Measurements from ENCODE around the gene MIPOL1. TPM values are rescaled to one million over a fixed set of nuclear protein-coding genes. Genes with fewer than 3 reads are reported as not detected.
"Not testable (repeated sequence)": the region's sequence is repeated elsewhere in the genome, so short reads cannot be mapped to it uniquely, and the experiment has no call there.

MIPOL1 gene
- total RNA-seq, 4 donors from 2014 or later: 4.8 to 21.5 (median 11.8) TPM

GRCh38 chr14:37284760-37285159 is 87.0 kb downstream of the MIPOL1 start:
- in situ Hi-C loops (cut with MboI; ENCODE audit: low pct_ligation_motif_present in 1 of 4, low pct_unique_long_range_greater_than_20kb in 1 of 4, low sequenced_read_pairs in 3 of 4): no loop called here
- H3K9me3 ChIP-seq: no peaks in the 10 kb centered on the region
- intact Hi-C loops (cut with DNase I; ENCODE audit: low total_unique reads): loop anchor here (5.0 kb wide), 1 partner anchor 1562 kb away; no protein-coding TSS in a partner anchor

GRCh38 chr14:37285220-37285619 is 87.5 kb downstream of the MIPOL1 start:
- 94 to 95% methylated on average over 4 to 5 of the region's 5 CpGs for whole genome bisulfite sequencing, 2 donors (ENCODE audit: low coverage in 1 of 2)
- no peaks in the 10 kb centered on the region for H3K36me3 ChIP-seq
- TF ChIP-seq POLR2A (IDR thresholded peaks at IDR 0.05): no peak
- TF ChIP-seq POLR2AphosphoS5 (IDR thresholded peaks at IDR 0.05): no peak
- TF ChIP-seq CTCF (IDR thresholded peaks at IDR 0.05): no peak
- TF ChIP-seq EP300 (IDR thresholded peaks at IDR 0.05; ENCODE audit: low read depth): no peak
- H3K4me3 ChIP-seq: no peak overlapping the region
- H3K27me3 ChIP-seq: no peaks in the 10 kb centered on the region
- intact Hi-C loops (cut with DNase I; ENCODE audit: low total_unique reads) (loop anchor here (5.0 kb wide), 1 partner anchor 1563 kb away; no protein-coding TSS in a partner anchor), in situ Hi-C loops (cut with MboI; ENCODE audit: low pct_ligation_motif_present in 1 of 4, low pct_unique_long_range_greater_than_20kb in 1 of 4, low sequenced_read_pairs in 3 of 4) (no loop called here)
- DNase-seq: no peak
- H3K27ac ChIP-seq: no peak overlapping the region
- no peaks in the 10 kb centered on the region for H3K4me1 ChIP-seq
- no peaks in the 10 kb centered on the region for H3K9me3 ChIP-seq

More at GRCh38 chr14:37284760-37285159, 87.0 kb downstream of the MIPOL1 start:
- Histone ChIP-seq H3K36me3 (no peaks in the 10 kb centered on the region), H3K27ac (no peak overlapping the region), H3K27me3 (no peaks in the 10 kb centered on the region), H3K4me1 (no peaks in the 10 kb centered on the region), H3K4me3 (no peak overlapping the region)
- no peak for DNase-seq
- no peak for TF ChIP-seq EP300 (IDR thresholded peaks at IDR 0.05; ENCODE audit: low read depth)
- TF ChIP-seq POLR2A (IDR thresholded peaks at IDR 0.05): no peak
- TF ChIP-seq CTCF (IDR thresholded peaks at IDR 0.05): no peak
- TF ChIP-seq POLR2AphosphoS5 (IDR thresholded peaks at IDR 0.05): no peak

- intact Hi-C loops (cut with DNase I; ENCODE audit: low total_unique reads): loop anchor here (5.0 kb wide), 1 partner anchor 1567 kb away; no protein-coding TSS in a partner anchor
- WGBS, 2 donors (ENCODE audit: low coverage in 1 of 2): 52 to 67% methylated on average over 1 to 2 of the region's 2 CpGs
- in situ Hi-C loops (cut with MboI; ENCODE audit: low pct_ligation_motif_present in 1 of 4, low pct_unique_long_range_greater_than_20kb in 1 of 4, low sequenced_read_pairs in 3 of 4): no loop called here
- Histone ChIP-seq H3K27ac (no peak overlapping the region), H3K36me3 (no peaks in the 10 kb centered on the region), H3K4me1 (no peaks in the 10 kb centered on the region), H3K27me3 (no peaks in the 10 kb centered on the region), H3K4me3 (no peak overlapping the region), H3K9me3 (no peaks in the 10 kb centered on the region)
- no peak for TF ChIP-seq POLR2AphosphoS5 (IDR thresholded peaks at IDR 0.05)
- TF ChIP-seq CTCF (IDR thresholded peaks at IDR 0.05): no peak
- DNase-seq: no peak
Measured at GRCh38 chr14:37289688-37290087, 92.0 kb downstream of the MIPOL1 start.

- in situ Hi-C loops (cut with MboI; ENCODE audit: low pct_ligation_motif_present in 1 of 4, low pct_unique_long_range_greater_than_20kb in 1 of 4, low sequenced_read_pairs in 3 of 4); DNase-seq: not testable (repeated sequence)
- WGBS, 2 donors (ENCODE audit: low coverage in 1 of 2): 87 to 100% methylated on average over 1 of the region's 1 CpG
Measured at GRCh38 chr14:37295262-37295661, 97.5 kb downstream of the MIPOL1 start.

GRCh38 chr14:37311252-37311651 is 113.5 kb downstream of the MIPOL1 start:
- Histone ChIP-seq H3K27ac (no peak overlapping the region), H3K27me3 (no peaks in the 10 kb centered on the region), H3K9me3 (no peaks in the 10 kb centered on the region), H3K4me3 (no peak overlapping the region), H3K4me1 (no peaks in the 10 kb centered on the region), H3K36me3 (no peaks in the 10 kb centered on the region)
- intact Hi-C loops (cut with DNase I; ENCODE audit: low total_unique reads): no loop called here
- 90 to 100% methylated on average over 1 of the region's 1 CpG for WGBS, 2 donors (ENCODE audit: low coverage in 1 of 2)
- no peak for DNase-seq
- in situ Hi-C loops (cut with MboI; ENCODE audit: low pct_ligation_motif_present in 1 of 4, low pct_unique_long_range_greater_than_20kb in 1 of 4, low sequenced_read_pairs in 3 of 4): no loop called here
- TF ChIP-seq POLR2A (IDR thresholded peaks at IDR 0.05): no peak
- no peak for TF ChIP-seq POLR2AphosphoS5 (IDR thresholded peaks at IDR 0.05)
- TF ChIP-seq CTCF (IDR thresholded peaks at IDR 0.05): no peak
- no peak for TF ChIP-seq EP300 (IDR thresholded peaks at IDR 0.05; ENCODE audit: low read depth)

More at GRCh38 chr14:37295262-37295661, 97.5 kb downstream of the MIPOL1 start:
- H3K27me3 ChIP-seq; intact Hi-C loops (cut with DNase I; ENCODE audit: low total_unique reads); H3K36me3 ChIP-seq; H3K4me1 ChIP-seq; H3K27ac ChIP-seq; H3K9me3 ChIP-seq; H3K4me3 ChIP-seq: not testable (repeated sequence)
